GM13976 (cell line): ENCODE results near the gene RNASE8.

Source experiments
- DNase-seq: peaks from one replicate; pipeline ENCODE4 v3.0.0; 2012; ENCODE audit warnings: low spot score
- CTCF ChIP-seq: IDR thresholded peaks from 2 replicates; pipeline ENCODE4 v1.5.1; 2012; ENCODE audit warnings: borderline replicate concordance, mild to moderate bottlenecking; ENCODE audit not compliant: insufficient read depth; ENCODE audit errors: extremely low read depth, missing control alignments, control extremely low read depth
- in situ Hi-C: fragments of 300-500 bp; cut with MboI; formaldehyde crosslinking; loops from one replicate; pipeline ENCODE4 v1.12.0; 2022; ENCODE audit warnings: low sequenced_read_pairs, mixed read lengths, inconsistent platforms; ENCODE audit not compliant: unreplicated experiment

RNASE8 gene

GRCh38 chr14:21041676-21042433 is 15.8 kb upstream of the RNASE8 start, which contains the start of gene RNASE7:
Gene RNASE7 (plus strand): TSS chr14:21042362. CDS start chr14:21042993, 631 bp downstream.
- in situ Hi-C loops, result no loop called here
- TF ChIP-seq CTCF, result no peak
- DNase-seq, result no peak

- no peak for DNase-seq
- no peak for TF ChIP-seq CTCF
- in situ Hi-C loops, result no loop called here
These were observed 14.7 kb upstream of the RNASE8 start for GRCh38 chr14:21042918-21043317.

GRCh38 chr14:21043387-21043973 is 14.1 kb upstream of the RNASE8 start:
- DNase-seq, result no peak
- TF ChIP-seq CTCF, result no peak
- in situ Hi-C loops, result no loop called here

- in situ Hi-C loops, result no loop called here
- TF ChIP-seq CTCF, result no peak
- DNase-seq, result no peak
These were observed 13.5 kb upstream of the RNASE8 start for GRCh38 chr14:21043974-21044618.

GRCh38 chr14:21047378-21047781 is 10.2 kb upstream of the RNASE8 start:
- in situ Hi-C loops, result no loop called here
- TF ChIP-seq CTCF, result no peak
- no peak for DNase-seq

- no peak for DNase-seq
These were observed 9.0 kb upstream of the RNASE8 start for GRCh38 chr14:21048638-21049037.

More at GRCh38 chr14:21048638-21049037, 9.0 kb upstream of the RNASE8 start:
- in situ Hi-C loops, result no loop called here
- no peak for TF ChIP-seq CTCF
